Skeletal muscle tissue (tissue), 4 donors: ENCODE measurements around the gene SLC25A1. TPM values are rescaled to one million over a fixed set of nuclear protein-coding genes. Genes with fewer than 3 reads are reported as not detected.

Experiments used
- H3K27ac ChIP-seq: one replicate; pipeline ENCODE4 v1.7.0; 2013; ENCODE audit warnings: mild to moderate bottlenecking, low read depth, low read length, inconsistent platforms
- H3K27me3 ChIP-seq, 3 donors: one replicate each; pipeline ENCODE4 v1.7.0; 2013; ENCODE audit warnings: low read length in 3 of 3; ENCODE audit not compliant: control insufficient read depth in 3 of 3, insufficient read depth in 3 of 3
- H3K36me3 ChIP-seq, 3 donors: one replicate each; pipeline ENCODE4 v1.7.0; 2013; ENCODE audit warnings: low read length in 3 of 3; ENCODE audit not compliant: control insufficient read depth in 3 of 3, insufficient read depth in 3 of 3
- H3K4me1 ChIP-seq, 3 donors: one replicate each; pipeline ENCODE4 v1.7.0; 2013; ENCODE audit warnings: low read length in 3 of 3, mild to moderate bottlenecking in 3 of 3; ENCODE audit not compliant: control insufficient read depth in 3 of 3, insufficient read depth in 3 of 3
- H3K4me3 ChIP-seq, 3 donors: one replicate each; pipeline ENCODE4 v1.7.0; 2013; ENCODE audit warnings: low read length in 3 of 3
- H3K9ac ChIP-seq, 3 donors: one replicate each; pipeline ENCODE4 v1.7.0; 2013; ENCODE audit warnings: low read length in 3 of 3, mild to moderate bottlenecking in 3 of 3, moderate library complexity in 2 of 3, low read depth in 1 of 3
- H3K9me3 ChIP-seq, 3 donors: one replicate each; pipeline ENCODE4 v1.7.0; 2013; ENCODE audit warnings: low read length in 3 of 3; ENCODE audit not compliant: control insufficient read depth in 3 of 3
- total RNA-seq: library from RNA; depleted of rRNA; stranded (reverse); fragments of >200 nt; gene quantifications from one replicate; pipeline ENCODE4 v1.2.3, GENCODE V29; 2014
- donor health status: Osteomylitis.

Gene SLC25A1
- total RNA-seq, 1 donor from 2014 or later, result 17.2 TPM

DNA sequence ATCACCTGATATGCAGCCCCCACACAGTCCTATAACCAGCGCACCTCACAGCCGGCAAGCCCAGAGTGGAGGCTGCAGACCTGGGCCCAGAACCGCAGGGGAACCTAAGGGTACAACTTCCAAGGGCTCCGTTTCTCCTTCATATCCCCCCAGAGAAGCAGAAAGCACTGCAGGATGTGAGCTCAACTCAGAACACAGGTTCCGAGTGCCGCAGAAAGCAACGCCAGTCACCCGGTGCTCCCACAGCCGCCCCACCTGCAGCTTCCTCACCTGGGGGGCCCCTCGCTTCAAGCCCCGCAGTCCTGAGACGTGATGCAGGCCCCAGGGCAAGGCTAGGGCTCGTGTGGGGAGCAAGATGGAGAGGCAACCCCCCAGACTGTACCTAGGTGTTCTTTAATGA, 45.0 kb downstream of the SLC25A1 start:
- Histone ChIP-seq H3K27me3 (no peaks in the 10 kb centered on the region), H3K4me3 (no peak overlapping the region), H3K36me3 (peaks cover 54 to 67% (median 56%) of the 10 kb centered on the region in 3 donors), H3K27ac (no peak overlapping the region), H3K9me3 (no peaks in the 10 kb centered on the region), H3K9ac (no peak overlapping the region), H3K4me1 (no peaks in the 10 kb centered on the region)

DNA sequence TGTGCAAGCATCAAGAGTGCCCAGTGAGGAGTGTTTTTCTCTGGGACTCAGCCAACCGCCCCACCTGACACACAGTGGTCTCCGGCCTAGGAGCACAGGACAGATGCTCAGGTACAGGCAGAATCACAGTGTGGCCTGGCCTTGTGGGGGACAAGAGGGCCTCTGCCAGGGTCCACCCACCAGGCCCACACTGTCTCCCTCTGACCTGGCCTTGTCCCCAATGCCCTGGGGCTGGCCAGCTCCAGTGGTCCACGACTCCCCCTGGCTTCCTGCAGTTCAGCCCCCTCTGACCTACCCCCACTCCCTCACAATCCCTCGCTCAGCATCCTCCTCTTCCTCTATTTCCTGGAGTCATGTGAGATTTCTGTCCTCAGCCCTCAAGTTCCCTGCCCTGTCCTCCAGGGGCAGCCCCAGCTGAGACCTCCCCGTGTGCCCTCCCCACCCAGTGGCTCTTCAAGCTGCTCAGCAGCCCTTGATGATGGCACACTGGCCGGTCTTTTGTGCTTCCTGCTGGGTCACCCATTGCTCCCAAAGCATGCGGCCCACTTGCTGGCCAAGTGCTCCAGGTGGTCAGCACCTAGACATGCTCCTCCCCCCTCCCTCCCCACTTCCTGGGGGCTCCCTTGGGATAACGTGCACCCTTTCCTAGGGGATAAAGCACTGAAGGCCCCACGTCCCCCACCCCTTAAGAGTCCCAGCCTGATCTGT, 45.7 kb downstream of the SLC25A1 start:
- H3K27me3 ChIP-seq, result no peaks in the 10 kb centered on the region
- peaks cover 46 to 60% (median 51%) of the 10 kb centered on the region in 3 donors for H3K36me3 ChIP-seq
- no peak overlapping the region for H3K9ac ChIP-seq
- H3K4me1 ChIP-seq, result no peaks in the 10 kb centered on the region
- no peak overlapping the region for H3K27ac ChIP-seq
- H3K4me3 ChIP-seq, result no peak overlapping the region
- H3K9me3 ChIP-seq, result no peaks in the 10 kb centered on the region

GRCh38 chr22:19132153-19132552, 46.4 kb downstream of the SLC25A1 start:
- Histone ChIP-seq H3K9ac (no peak overlapping the region), H3K27me3 (no peaks in the 10 kb centered on the region), H3K4me3 (no peak overlapping the region), H3K36me3 (peaks cover 39 to 53% (median 45%) of the 10 kb centered on the region in 3 donors), H3K9me3 (no peaks in the 10 kb centered on the region), H3K27ac (no peak overlapping the region), H3K4me1 (no peaks in the 10 kb centered on the region)

- H3K27me3 ChIP-seq, result no peaks in the 10 kb centered on the region
- no peak overlapping the region for H3K27ac ChIP-seq
- H3K9ac ChIP-seq, result no peak overlapping the region
- no peaks in the 10 kb centered on the region for H3K9me3 ChIP-seq
- H3K4me1 ChIP-seq, result no peaks in the 10 kb centered on the region
- H3K4me3 ChIP-seq, result no peak overlapping the region
- peaks cover 34 to 48% (median 39%) of the 10 kb centered on the region in 3 donors for H3K36me3 ChIP-seq
Observed at GRCh38 chr22:19131685-19132015, 46.9 kb downstream of the SLC25A1 start.

DNA sequence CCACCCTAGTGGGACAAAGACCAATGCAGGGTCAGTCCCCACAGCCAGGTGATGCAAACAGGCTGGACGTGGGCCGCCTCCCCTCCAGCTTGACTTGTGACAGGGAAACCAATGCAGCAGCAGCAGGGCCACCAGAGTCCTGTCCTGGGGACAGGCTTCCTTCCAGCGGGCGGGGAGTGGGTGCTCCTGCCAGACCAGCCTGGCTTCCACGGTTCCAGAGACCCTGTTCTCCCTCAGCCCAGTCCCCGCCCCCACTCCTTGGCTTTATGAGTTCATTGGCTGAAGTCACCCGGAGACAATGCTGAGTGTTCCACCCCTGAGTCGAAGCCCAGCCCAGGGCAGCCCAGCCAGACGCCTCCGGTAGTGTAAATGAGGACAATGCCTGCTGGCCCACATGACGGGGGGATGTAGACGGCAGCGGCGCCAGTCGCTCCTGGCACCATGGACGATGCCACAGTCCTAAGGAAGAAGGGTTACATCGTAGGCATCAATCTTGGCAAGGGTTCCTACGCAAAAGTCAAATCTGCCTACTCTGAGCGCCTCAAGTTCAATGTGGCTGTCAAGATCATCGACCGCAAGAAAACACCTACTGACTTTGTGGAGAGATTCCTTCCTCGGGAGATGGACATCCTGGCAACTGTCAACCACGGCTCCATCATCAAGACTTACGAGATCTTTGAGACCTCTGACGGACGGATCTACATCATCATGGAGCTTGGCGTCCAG, 47.4 kb downstream of the SLC25A1 start, which contains the start of gene TSSK2:
Gene TSSK2 (plus strand): TSS at position 350 of the 726 bp plus-strand sequence. CDS start 92 bp downstream, at position 442.
- H3K4me3 ChIP-seq, result no peak within 1 kb of the TSS
- peaks cover 30 to 44% (median 35%) of the 10 kb centered on the region in 3 donors for H3K36me3 ChIP-seq

GRCh38 chr22:19129871-19130270, 48.7 kb downstream of the SLC25A1 start:
- H3K36me3 ChIP-seq, result peaks cover 25 to 32% (median 26%) of the 10 kb centered on the region in 3 donors
- no peaks in the 10 kb centered on the region for H3K4me1 ChIP-seq
- no peak overlapping the region for H3K27ac ChIP-seq
- no peaks in the 10 kb centered on the region for H3K9me3 ChIP-seq
- H3K9ac ChIP-seq, result no peak overlapping the region
- H3K4me3 ChIP-seq, result no peak overlapping the region
- no peaks in the 10 kb centered on the region for H3K27me3 ChIP-seq

More for the DNA sequence above, 47.4 kb downstream of the SLC25A1 start, which contains the start of gene TSSK2:
- no peaks in the 10 kb centered on the region for H3K9me3 ChIP-seq
- no peak within 1 kb of the TSS for H3K9ac ChIP-seq
- H3K4me1 ChIP-seq, result no peaks in the 10 kb centered on the region
- no peaks in the 10 kb centered on the region for H3K27me3 ChIP-seq
- H3K27ac ChIP-seq, result no peak within 1 kb of the TSS

DNA sequence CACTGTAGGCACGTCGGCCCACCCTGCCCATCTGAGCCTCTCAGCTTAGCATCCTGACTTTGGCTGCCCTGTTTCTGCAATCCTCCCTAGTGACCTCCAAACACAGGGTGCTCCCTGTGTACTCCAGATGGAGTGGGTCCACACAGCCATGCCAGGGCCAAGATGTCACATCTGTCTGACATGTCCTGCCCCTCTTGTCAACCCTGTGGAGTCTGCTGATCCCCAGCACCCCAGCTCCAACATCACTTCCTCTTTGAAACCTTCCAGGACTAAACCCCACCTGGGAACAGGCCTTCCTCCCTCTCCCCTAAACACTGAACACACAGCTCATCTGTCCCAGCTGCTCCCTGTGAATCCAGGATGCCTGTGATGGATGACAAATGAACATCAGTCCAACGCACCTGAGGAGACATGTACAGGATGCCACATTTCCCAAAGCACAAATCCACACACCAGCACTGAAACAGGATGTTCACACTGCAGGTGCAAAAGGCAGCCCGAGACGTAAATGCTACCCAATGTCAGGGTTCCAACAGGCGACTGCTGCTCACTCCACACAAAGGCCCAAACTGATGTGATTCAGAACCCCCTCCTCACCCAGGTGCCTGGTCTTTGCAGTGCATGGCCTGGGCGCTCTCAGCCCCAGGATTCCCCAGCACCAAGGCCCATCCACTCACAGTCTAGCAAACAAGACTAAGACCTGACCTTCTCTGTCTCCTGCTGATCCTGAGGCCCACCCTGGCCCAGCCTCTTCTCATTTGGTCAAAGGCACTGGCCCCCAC, 49.4 kb downstream of the SLC25A1 start:
- Histone ChIP-seq H3K4me3 (no peak overlapping the region), H3K27ac (no peak overlapping the region), H3K36me3 (peaks cover 17 to 25% (median 19%) of the 10 kb centered on the region in 3 donors), H3K9ac (no peak overlapping the region), H3K27me3 (no peaks in the 10 kb centered on the region), H3K9me3 (no peaks in the 10 kb centered on the region), H3K4me1 (no peaks in the 10 kb centered on the region)

DNA sequence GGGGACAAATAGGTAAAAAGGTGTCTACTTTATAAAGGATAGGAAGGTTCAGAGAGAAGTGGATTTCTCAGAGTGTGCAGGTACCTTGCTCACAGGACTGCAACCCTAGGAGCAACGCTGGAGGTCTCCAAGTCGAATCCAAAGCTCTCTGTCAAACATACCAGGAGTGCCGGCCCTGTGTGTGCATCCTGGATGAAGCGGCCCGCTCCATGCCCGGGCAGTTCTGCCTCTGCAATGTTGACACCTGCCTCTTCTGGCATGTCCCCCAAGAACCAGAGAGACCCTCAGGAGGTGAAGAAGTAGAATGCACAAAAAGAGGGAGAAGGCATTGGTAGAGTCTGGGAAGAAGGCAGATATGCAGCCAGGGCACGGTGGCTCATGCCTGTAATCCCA, 50.5 kb downstream of the SLC25A1 start:
- Histone ChIP-seq H3K9me3 (no peaks in the 10 kb centered on the region), H3K4me3 (no peak overlapping the region), H3K9ac (no peak overlapping the region), H3K27me3 (no peaks in the 10 kb centered on the region), H3K27ac (no peak overlapping the region), H3K36me3 (peaks cover 6 to 14% (median 11%) of the 10 kb centered on the region in 3 donors), H3K4me1 (peaks cover under 1 to 2% (median under 1%) of the 10 kb centered on the region in 3 donors)

DNA sequence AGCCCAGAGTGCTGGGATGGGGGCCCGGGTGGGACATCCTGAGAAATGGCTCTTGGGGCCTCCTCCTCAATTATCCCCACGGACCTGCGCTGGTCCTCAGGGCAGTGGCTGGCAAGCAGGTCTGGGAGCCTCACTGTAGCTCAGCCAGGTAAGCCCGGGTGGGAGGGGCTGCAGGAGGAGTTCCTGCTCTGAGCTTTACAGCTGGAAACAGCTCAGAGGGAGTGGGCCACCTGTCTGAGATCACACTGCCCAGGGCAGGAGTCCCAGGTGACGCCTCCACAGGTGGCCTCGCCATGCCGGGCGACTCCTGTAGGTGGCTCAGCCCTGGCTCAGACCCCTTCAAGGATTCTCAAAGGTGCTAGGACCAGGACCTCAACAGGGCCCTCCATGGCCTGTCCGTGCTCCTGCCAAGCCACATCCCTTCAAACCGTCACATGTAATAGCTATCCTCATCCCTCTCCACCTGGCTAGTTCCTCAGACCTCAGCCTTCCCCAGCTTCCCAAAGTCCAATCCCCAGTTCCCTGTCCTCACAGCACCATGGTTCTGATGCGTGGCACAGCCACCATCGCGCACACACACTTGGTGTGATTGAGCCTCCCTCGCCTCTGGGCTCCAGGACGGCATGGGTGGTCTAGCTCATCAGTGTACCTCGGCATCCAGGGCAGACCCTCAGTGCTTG, 51.1 kb downstream of the SLC25A1 start:
- Histone ChIP-seq H3K9ac (no peak overlapping the region), H3K4me3 (no peak overlapping the region), H3K4me1 (peaks cover 4 to 6% (median 5%) of the 10 kb centered on the region in 3 donors), H3K27me3 (no peaks in the 10 kb centered on the region), H3K9me3 (no peaks in the 10 kb centered on the region), H3K27ac (no peak overlapping the region), H3K36me3 (peaks cover 4 to 8% (median 6%) of the 10 kb centered on the region in 3 donors)
